HG03342 (cell line): ENCODE measurements around the gene ASB18.

ENCODE experiments used
- ATAC-seq: cut with Tn5 transposase; IDR thresholded peaks from one replicate; pipeline ENCODE4 v1.9.1; 2021; ENCODE audit warnings: mild to moderate bottlenecking, moderate library complexity; ENCODE audit not compliant: unreplicated experiment

ASB18 gene

DNA sequence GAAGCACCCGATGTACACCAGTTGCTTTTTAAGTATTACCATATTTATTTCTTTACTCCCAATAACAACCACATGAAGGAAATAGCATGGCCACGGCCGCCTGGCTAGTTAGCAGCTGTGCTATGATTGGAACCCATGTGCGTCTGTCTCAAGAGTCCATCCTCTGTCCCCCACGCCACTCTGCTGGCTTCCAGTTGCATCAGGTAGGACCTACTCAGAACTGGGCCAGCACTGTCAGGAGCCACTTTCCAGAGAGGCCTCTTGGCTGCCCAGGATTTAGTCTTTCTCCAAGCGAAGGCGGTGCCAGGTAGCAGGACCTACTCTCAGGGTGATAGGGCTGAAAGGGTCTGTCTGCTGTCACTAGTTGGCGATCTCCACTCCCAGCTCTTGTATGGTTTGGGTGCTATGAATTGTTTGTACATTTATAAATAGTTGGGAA, 22.1 kb downstream of the ASB18 start:
- ATAC-seq = no peak

DNA sequence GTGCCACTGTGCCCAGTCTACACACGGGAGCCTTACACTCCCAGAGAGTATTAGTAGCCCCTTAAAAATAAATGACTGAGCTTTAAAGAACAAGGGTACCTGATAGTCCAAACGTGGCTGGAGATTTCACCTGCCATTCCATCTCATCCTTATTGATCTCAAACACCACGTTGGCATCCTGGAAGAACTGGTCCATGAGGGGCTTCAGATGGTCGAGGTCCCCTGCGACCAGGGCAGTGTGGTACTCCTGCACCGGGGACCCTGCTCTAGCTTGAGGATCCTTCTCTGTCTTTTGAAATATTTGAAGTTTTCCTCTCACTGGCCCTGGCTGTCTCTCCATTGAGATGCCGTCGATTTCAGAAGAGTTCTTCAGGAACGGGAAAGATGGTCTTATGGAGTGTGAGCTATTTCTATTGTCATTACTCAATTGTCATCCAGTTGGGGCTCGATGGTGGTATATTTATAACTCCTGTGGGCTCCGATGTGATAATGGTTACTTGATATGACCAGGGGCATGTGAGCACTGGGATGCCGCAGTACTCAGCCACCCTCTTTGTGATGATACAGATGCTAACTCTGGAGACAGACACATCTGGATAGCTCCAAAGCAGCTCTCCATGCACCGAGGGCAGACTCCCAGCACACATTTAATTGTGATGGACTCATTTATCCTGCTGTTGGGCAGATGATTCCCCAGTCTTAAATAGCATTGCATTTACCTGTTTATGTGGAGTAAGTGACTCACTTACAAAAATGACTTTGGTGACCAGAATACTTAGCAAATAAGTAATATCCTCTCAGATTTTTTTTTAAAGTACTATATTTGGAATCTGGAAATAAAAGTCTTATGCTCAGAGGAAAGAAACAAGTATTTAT, 22.8 kb downstream of the ASB18 start:
- ATAC-seq = no peak

DNA sequence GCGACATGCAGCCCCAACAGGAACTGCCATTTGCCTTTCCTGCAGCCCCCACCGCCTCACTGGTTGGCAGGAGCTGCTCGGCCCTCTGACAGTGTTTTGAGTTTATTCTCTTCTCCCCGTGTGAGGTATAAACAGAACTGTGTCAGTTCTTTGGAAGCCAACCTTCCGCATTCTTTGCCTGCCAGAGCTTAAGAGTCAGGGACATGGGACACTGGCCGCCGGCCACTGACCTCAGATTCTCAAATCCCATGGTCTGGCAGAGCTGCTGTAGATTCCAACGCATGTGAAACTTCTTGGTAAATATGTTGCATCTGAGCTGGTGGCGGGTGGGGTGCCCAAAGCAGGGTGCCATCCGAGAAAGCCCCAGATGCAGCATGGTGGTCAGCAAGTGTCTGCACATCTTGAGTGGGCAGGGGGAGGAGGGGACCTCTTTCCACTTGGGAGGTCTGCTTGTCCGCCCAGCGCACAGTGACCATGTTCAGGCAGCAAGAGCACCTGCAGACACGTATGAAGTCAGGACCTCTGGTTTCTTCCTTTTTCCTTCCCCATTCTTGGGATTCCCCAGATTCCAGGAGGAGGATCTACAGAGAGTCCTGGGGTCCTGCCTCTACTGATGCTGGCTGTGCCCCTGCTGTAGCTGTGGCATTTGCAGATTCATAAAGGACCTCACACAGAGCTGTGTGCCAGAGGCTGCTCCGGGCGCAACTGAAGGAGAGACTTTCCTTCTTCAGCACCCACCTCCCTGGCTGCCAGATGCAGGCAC, 23.8 kb downstream of the ASB18 start:
- ATAC-seq = no peak

DNA sequence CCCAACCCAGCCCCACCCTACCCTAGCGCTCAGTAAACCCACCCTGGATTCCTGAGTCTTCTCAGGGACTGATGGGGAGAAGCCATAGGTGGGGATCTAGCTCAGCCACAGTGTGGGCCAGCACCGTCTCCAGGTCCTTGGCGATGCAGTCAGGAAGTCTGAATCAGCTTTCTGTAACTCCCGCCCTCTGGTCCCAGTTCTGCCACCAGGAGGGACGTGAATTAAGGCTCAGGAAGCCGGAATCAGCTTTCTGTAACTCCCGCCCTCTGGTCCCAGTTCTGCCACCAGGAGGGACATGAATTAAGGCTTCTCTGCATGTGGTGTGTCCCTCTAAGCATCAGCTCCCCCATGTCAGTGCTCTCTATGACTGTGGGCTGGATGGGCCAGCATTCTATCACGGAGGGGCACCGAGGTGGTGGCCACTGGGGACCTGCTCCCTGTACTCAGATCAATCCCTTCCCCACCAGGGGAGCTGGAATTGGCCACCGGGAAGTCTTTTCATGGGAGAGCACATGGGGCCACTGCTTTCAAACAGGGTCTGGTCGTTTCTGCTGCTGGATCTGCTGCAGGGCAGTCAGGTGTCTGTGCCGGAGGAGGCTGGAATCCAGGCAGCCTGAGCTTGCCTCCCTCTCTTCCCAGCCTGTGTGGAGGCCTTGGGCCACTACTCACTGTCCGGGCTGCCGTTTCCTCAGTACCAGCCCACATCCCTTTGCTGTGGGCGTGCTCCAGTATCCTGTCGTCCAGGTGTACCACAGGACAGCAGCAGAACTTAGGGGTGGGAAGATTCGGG, 24.7 kb downstream of the ASB18 start:
- ATAC-seq = no peak

DNA sequence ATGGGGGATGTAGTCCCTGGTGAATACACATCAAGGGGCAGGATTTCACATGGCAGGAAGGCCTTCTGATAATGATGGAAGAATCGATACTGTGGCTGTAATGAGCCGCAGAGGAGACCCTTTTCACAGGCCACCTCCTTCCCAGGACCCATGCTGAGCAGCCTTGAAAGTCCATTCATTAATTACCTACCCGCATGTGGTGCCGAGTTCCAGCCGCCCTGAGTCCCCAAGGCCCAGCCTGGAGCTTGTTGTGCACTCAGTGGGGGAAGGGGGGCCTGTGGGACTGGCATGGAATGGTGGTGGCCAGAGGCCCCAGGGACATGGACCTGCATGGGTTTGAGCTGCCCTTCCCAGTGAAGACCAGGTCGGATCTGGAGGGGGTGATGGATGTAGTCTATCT, 25.5 kb downstream of the ASB18 start:
- no peak for ATAC-seq

DNA sequence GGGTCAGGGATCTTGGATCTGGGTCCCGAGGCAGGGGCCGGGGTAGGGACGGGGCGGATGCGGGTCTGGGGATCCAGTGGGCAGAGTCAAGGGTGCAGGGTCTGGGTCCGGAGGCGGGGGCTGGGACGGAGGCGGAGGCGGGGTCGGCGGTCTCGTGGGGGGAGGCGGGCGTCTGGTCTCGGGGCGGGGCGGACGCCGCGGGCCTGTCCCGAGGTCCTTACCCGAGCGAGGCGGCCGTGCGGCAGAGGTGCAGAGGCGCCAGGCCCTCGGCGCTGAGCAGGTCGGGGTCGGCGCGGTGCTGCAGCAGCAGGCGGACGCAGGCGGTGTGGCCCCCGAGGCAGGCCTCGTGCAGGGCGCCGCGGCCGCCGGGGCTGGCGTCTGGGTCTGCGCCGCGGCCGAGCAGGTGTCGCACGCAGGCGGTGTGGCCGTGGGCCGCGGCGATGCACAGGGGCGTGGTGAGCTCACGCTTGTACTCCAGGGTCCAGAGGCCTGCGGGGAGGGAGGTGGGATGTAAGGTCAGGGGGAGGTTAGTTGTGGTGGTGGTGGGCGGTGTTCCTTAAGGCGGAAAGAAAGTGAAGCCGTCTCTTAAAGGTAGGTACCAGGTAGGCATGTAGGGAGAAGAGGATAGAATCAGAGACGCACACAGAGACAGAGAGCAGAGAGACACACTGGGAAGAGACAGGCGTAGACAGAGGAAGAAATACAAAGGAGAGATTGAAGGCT, 26.6 kb downstream of the ASB18 start:
- no peak for ATAC-seq

DNA sequence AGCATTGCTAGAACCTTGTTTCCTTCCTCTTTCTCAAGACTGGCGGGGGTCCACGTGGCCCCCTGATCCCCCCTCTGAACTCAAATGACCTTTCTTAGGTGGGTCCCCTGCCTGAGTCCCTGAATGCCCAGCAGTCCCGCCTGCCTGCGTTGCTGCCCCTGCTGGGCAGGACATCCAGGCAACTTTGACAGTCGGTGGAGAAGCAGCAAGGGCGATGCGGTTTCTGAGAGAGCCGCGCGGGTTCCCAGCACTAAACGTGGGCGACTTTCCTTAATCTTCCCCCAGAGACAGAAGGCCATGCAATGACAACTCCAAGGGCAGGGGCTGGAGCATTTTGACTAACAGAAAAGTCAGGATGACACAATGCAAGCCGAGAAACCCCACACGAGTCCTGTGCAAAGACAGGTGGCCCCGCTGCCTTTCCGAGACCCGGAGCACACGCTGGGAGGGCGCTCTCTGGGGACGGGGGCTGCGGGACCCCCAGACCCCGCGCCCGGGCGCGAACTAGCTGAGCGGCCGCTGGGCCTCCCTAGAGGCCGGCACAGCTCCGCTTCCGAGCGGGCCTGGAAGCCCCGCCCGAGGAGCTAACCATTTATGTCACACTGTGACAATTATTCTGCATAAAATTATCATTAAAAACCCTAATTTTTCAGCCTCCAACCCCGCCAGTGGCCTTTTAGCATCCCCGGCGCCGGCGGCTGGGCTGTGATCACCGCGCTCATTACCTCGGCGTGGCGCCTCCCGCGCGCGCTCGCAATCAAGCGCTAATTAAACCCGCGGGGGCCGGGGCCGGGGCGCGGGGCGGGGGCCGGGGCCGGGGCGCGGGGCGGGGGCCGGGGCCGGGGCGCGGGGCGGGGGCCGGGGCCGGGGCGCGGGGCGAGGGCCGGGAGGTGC, 27.4 kb downstream of the ASB18 start:
- no peak for ATAC-seq

DNA sequence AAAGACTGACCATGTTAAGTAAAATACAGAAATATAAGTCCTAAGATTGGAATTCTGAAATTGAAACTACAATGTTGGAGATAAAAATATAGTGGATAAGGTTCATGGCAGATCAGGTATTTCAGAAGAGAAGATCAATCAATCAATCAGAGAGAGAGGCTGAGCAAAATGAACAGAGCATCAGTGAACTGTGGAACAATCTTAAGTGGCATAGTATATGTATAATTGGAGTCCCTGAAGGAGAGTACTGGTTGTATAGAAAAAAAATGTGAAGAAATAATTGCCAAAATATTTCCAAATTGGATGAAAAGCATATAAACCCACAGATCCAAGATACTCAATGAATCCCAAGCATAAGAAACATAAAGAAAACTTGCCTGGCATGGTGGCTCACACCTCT, 35.0 kb downstream of the ASB18 start:
- ATAC-seq = no peak

DNA sequence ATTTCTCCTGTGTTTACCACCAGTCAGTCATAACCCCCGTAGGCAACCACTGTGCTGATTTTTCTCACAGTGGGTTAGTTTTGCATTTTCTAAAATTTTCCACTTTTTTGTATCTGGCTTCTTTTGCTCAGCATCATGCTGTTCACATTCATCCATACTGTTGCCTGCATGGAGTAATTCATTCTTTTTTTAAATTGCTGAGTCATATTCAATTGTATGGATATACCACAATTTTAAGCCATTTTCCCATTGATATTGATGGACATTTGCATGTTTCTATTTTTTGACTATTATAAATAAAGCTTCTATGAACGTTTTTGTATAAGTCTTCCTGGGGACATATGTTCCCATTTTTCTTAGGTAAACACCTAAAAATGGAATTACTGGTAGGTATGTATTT, 40.5 kb downstream of the ASB18 start:
- no peak for ATAC-seq

DNA sequence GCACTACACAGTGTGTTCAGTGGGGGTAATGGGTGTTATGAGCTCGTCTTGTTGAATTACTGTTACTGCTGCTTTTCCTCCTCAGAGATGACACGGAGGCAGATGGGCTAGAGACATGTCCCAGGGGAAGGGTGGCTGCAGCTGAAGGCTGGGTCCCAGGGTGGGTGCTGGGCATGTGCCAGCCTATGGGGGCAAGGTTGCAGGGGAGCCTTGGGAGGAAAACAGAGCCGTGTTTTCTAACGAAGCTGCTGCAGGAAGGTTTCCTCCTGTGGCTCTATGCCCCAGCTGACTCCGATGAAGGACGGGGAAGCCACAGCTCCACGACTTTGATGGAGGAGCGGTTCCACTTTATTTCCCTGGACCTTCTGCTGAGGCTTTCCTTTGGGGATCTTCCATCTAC, 42.4 kb downstream of the ASB18 start:
- no peak for ATAC-seq

DNA sequence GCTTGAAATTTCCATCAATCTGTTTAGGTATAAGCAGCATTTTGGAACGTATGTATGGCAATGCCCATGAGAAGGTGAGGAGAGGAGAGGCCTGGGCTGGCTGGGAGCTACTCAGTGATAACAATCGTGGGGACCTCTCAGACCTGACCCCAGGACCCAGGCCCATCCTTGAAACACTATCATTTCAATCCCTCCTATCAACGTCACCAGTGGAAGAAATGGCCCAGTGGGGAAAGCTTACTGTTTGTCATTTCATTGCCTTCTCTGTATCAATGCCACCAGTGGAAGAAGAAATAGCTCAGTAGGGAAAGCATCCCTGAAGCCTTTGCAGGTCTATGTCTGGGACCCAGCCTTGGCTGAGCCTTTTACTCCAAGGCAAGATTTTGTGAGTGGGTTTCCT, 44.8 kb downstream of the ASB18 start:
- ATAC-seq = no peak

DNA sequence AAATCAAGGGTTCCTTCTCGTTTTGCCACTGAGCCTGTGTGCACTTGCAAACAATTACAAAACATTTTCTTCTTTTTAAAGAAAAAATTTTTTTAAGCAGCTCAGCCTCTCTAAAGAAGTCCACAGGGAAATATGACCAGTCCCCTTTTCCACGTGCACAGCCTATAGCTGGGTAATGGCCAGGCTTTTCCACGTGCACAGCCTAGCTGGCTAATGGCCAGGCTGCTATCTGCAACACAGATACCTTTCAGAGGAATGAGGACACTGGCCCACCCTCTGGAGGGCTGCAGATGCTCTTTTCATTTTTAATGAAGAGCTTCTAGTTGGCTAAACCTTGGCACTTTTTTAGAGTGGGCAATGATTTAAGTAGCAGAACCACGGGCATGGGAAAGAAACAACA, 46.3 kb downstream of the ASB18 start:
- no peak for ATAC-seq

DNA sequence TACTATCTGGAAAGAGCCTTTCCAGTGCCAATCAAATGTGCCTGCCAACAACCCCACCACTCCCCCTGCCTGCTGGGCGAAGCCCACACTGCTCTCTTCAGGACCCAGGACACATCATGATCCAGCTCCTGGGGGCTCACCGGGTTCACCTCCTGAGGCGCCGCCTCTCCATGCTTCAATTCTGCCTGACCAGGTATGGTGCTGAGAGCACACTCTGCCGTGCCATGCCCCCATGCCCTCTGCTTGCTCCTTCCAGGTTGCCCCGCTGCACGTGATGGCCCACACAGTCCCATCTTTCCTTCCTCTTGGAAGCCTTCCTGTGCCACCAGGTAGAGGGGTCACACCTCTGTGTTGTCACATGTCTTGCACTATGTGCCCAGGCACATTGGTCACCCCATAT, 47.5 kb downstream of the ASB18 start:
- no peak for ATAC-seq

DNA sequence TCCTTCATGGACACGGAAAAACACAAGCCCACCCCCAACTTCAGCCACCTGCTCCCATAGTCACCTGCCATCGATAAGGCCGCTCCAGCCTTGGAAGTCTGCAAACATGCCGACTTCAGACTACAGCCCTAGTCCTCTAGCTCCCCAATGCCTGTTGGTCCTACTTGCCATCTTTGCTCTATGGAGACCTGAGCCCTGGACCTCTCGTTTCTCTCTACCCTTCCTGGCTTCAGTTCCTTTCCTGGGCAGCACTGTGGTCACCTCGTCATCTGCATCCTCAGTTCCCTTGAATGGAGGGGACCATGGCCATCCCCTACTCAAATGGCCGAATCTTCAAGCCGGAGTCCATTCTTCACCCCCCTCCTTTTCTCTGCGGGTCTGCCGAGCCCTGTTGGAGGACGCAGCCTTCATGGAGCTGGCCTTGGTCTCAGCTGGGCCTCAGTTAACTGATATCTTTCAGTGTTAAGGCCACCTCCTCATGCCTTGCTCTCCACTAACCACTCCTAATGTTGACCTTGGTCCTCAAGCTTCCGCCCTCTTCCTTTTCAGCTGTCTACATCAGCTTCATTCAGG, 48.4 kb downstream of the ASB18 start:
- ATAC-seq = no peak

DNA sequence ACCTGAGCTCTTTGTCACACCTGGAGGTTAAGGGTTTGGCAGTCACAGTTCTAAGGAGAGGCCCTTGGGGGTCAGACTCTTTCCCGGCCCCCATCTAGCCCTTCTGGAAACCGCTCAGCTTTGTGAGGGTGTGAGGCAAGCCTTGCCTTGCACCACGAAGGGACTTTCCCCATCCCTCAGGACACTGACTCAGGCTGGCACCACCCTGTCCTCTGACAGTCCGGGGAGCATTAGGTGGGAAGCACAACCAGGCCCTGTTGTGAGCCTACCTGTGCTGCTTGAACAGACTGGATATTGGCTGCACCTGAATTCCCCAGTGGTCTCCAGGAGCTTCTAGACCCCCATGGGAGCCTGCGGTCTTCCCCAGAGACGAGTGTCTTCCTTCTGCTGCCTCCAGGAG, 49.0 kb downstream of the ASB18 start:
- ATAC-seq = no peak

DNA sequence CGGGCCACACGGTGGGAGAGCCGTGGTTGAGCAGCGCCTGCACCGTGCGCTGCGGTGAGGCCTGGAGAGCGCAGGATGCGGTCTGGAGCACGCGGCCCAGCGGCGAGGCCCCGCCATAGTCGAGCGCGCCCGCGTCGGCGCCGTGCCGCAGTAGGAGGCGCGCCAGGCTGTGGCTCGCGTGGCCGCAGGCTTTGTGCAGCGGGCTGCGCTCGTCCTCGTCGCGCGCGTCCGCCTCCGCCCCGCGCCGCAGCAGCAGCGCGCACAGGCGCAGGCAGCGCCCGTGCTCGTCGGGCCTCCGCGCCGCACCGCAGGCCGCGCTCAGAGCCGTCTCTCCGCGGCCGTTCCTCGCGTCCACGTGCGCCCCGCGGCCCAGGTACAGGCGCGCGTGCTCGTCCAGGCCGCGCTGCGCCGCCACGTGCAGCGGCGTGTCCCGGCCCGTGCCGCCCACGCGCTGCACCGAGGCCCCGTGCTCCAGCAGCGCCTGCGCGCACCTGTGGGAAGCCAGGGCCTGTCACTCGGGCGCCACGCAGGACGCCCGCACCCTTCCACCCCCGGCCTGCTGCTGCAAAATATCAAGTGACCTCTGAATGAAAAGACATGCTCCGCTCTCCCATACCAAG, 49.7 kb downstream of the ASB18 start:
- no peak for ATAC-seq

DNA sequence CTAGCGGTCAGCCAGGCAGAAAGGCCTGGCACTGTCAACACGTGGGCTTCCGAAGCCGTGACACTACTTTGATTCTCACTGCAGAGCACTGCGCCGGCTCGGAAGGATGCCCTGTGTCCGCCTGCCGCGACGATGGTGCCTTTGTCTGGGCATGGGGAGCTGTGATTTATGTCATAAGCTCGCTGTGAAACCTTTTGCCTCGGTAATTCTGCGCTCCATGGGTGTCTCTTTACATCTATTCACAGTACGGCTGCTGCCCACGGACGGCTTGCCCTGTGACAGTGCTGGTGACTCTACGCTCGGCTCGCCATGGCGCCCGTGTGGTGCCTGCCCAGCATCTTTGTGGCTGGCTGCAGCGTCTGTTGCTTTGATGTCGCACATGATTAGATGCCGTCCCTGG, 52.9 kb downstream of the ASB18 start:
- ATAC-seq = no peak

DNA sequence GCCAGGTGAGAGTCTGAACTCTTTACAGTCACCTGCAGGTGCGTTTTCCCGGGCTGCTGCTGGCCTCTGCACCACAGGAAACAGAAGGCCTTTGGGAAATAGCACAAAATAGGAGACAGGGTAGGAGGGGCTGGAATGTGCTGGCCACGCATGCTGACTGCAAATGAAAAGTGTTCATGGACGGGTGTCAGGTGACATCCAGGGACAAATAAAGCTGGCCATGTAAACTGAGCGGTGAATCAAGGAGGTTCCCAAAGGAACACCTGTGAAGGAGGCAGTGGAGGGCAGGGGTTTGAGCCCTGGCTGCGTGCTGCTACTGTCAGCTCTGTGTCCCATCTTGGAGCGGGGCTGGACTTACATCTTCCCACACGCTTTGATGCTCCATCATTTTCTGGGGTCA, 53.7 kb downstream of the ASB18 start:
- ATAC-seq = no peak

DNA sequence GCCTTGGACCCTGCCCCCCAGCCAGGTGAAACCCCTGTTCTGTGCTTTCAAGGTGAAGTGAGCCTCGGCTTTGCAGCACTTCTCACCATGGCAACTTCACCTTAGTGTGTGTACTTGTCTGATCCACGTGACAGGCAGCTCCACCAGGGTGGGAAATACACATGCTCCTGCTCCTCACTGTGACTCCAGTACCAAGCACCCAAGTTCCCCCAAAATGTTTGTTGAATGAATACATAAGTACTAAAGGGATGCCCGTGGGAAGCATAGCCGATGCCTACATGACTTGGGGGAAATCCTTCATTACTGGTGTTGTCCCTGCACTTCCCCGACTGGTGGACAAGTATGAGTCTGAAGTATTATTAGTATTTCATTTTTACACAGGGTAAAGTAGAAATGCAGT, 54.2 kb downstream of the ASB18 start:
- ATAC-seq = no peak
